ENCODE results near the gene BRMS1.

DNA sequence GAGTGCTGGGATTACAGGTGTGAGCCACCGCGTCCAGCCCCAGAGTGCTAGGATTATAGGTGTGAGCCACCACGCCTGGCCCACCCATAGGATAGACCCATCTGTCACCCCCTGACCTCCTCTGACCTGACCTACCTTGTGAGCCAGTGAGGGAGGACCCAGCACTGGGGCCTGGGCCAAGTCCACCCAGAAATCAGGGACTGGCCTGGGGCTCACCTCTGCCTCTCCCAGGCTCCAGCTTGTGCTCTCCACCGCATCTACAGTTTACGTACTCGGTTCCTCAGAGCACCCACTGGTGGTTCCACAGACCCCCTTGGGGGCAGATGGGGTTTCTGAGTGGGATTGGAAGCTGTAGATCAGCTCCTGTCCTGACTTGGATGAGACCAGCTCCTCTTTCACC, 20.3 kb upstream of the BRMS1 start:
- TF ChIP-seq, protein P1, sequence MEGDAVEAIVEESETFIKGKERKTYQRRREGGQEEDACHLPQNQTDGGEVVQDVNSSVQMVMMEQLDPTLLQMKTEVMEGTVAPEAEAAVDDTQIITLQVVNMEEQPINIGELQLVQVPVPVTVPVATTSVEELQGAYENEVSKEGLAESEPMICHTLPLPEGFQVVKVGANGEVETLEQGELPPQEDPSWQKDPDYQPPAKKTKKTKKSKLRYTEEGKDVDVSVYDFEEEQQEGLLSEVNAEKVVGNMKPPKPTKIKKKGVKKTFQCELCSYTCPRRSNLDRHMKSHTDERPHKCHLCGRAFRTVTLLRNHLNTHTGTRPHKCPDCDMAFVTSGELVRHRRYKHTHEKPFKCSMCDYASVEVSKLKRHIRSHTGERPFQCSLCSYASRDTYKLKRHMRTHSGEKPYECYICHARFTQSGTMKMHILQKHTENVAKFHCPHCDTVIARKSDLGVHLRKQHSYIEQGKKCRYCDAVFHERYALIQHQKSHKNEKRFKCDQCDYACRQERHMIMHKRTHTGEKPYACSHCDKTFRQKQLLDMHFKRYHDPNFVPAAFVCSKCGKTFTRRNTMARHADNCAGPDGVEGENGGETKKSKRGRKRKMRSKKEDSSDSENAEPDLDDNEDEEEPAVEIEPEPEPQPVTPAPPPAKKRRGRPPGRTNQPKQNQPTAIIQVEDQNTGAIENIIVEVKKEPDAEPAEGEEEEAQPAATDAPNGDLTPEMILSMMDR (IDR thresholded peaks at IDR 0.05) = no peak
- TF ChIP-seq POLR2AphosphoS5 (IDR thresholded peaks at IDR 0.05) = no peak
- no peak for TF ChIP-seq POLR2A (IDR thresholded peaks at IDR 0.05)
